IPS-NIHi7 (cell line): ENCODE results near the gene DNM3.
A peak's percentile ranks its signal among the peaks of the same experiment; 100 is the strongest.

Experiments used
- DNase-seq: peaks from one replicate; pipeline ENCODE4 v3.0.0; 2012; ENCODE audit warnings: mixed read lengths; ENCODE audit errors: extremely low spot score

DNM3 gene

DNA sequence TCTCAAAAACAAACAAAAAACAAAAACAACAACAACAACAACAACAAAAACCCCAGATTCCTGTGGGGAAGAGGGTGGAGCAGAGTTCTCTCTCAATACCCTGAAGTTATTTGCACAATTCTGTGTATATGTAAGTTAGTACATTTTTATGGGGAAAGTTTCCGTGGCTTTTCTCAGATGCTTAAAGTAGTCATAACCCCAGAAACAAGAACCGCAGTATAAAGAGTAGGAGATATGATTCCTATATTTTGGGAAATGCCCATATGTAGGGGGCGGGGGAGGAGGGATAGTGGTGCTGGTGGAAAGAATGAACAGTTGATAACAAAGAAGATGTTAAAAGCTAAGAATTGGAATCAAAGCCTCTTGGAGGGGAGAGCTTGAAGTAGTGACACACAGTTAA, 131.5 kb downstream of the DNM3 start:
- DNase-seq, result no peak

DNA sequence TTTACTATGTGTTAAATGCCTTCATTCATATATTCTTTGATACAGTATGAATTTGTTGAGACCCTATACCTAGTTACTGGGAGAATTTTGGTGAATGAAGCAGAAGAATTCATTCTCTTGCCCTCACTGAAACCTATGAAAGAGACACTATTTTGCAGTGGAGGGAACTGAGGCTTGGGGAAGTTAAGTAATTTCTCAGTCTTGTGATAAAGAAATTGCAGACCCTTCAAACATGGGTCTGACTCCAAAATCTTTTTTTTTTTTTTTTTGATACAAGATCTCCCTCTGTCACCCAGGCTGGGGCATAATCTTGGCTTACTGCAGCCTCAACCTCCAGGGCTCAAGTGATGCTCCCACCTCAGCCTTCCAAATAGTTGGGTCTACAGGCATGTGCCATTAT, 132.1 kb downstream of the DNM3 start:
- DNase-seq, result no peak

DNA sequence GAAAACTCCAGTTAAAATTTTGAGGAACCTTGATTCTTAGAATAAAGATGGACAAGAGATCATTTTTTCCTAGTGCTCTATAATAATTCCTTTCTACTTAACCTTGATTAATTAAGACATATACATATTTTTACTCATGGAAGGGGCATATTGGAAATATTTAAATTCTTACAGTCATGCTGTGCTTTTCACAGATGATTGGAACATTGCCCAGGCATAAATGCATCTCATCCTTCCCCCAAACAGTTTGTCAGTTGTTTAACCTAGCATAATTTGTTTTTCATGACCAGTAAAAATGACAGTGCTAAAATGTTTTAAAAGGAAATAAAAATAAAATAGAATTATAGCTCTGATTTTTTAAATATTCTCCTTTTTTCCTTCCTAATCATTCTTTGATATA, 140.0 kb downstream of the DNM3 start:
- no peak for DNase-seq

DNA sequence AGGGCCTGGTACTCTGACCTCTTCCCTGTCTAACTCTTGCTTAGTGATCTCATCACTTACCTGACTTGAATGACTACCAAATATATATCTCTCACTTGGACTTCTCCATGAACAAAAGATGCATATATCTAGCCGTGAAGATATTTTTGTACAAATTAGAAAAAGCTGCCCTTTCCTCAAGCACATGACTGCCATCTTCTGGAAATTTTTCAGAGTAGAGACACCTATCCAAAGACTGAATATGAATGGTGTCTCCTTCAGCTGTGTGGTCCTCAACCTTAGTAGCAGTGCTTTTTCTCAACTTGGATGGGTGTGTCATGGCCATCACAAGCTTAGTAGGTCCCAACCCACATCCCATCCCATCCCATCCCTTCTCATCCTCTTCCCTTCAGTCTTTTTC, 142.3 kb downstream of the DNM3 start:
- no peak for DNase-seq

DNA sequence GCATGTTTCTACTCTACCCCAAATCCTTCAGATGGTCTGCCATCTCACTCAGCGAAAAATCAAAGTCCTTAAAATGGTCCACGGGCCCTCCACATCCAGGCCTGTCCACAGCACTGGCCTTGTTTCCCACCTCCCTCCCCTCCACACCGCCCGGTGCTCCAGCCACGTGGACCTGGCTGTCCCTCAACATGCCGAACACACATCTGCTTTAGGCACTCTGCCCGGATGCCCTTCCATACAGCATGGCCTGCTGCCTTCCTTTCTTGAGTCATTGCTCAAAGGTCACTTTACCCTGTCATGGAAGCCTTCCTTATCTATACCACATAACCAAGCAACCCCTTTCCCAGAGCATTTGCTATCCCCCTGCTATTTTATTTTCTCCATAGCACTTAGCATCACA, 143.0 kb downstream of the DNM3 start:
- no peak for DNase-seq

DNA sequence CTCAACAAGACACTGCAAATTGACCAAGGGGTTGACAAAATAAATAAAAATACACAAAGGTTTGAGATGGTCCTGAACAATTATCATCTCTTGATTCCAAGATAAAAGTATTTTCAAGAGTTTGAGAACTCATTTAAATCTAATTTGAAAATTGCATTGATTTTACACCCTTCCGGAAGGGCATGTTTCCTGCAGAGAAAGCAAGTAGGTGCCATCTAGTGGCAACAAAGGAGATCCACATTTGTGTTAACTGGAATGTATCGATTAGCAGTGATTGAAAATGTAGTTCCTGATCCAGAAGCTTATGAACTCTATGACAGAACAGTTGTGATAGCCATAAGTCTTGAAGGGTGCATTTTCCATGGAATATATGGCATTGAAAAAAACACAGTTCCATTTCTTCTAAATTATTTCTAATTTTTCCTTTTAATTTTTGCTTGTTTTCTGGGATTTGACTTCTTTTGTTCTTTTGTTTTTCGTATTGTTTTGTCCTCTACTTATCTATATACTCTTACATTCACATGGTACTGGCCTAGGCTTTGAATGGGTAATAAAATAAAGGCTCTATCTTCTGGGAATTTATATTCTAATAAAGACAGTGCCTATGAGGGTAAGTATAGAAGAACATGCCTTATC, 143.7 kb downstream of the DNM3 start:
- DNase-seq, result peak; percentile 47

DNA sequence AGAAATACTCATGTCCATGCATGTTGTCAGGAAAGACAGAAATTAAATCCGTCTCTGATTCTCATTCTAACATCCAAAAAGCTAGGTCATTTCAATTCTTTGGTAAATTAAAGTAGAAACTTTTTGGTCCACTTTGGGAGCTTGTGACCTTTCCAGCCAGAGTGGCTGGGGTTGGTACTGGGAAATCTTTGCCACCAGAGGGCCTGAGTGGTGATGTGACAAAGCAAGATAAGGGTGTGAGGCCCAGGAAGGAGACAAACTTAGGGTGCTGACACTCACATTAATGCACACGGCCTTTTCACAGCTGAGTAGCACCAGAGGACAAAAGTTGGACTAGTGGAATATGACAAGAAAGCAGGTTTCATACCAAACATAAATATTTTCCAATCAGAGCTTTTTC, 144.3 kb downstream of the DNM3 start:
- DNase-seq, result peak; percentile 38

DNA sequence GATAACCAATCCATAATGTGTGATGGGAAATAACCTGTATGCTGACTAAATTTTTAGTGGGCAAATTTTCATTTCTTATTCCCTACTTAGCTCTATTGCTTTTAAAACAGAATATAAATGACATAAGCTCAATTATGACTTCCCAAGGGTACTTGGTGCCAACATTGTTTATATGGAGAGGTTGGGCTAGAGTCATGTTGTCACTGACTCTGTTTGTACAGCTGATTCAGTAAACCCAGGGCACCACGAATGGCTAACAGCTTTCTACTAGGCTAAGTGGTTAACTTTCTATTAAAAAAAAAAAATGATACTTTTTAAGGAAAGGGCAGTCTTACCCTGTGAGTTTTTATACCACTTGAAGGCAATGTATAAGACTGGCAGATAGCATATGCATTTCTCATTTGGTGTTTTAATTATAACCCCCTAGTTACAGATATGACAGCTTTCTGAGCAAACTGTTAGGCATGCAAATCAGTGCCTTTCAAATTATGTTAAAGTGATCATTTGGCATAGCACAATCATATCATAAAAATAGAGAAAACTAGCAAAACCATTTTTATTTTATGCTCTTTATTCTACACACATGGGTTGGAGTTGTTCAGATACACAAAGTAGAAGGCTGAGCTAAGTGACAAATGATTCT, 147.1 kb downstream of the DNM3 start:
- DNase-seq, result no peak

DNA sequence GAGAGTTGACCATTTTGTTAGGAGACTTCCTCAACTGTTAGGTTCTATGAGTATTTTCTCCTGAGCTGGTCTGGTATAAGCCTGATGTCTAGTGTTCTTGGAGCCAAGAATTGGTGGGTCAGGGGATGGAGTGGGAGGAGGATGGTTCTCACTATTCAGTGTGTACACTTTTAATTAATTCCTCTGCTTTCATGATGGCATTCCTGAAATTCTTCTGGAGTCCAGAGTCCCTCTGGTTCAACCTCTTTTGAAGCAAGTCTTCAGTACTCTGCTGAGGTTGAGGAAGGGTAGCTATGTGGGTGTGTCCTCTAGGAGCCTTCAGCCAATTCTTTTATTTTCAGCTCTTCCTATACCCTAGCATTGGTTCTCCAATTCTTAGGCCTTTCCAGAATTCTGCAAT, 149.1 kb downstream of the DNM3 start:
- no peak for DNase-seq

DNA sequence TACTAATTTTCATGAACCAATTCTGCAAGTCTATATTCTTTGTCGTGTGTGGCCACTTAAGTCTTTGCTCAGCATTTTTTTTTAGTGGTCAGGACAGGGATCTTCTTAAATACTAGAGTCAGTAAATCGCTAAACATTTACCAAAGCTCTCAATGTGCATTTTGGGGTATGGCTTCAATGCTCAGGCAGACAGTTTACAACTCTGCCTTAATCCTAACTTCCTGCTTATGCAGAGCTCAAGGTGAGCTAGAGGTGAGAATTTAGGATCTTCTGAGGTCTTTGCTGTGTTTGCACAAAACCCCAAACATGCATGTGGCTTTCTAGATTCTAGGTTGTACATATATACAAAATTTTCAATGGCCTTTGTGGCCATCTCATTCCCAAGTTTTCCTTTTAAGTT, 153.0 kb downstream of the DNM3 start:
- no peak for DNase-seq

DNA sequence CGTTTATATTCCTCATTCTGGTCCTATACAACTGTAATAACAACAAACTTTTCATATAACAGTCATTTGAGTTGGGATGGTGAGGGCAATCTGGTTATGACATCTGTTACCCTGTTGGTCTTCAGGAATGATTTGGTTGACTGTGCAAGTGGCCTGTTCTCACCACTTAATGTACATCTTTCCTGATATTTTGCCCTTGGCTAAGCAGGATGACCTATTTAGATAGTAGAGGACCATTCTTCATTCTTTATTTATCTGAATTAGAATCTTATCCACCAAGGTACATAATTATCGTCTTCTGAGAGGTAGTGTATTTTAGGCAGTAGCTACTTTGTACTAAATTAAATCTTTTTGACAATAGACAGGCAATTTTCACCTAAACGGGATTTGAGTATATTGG, 154.3 kb downstream of the DNM3 start:
- no peak for DNase-seq

DNA sequence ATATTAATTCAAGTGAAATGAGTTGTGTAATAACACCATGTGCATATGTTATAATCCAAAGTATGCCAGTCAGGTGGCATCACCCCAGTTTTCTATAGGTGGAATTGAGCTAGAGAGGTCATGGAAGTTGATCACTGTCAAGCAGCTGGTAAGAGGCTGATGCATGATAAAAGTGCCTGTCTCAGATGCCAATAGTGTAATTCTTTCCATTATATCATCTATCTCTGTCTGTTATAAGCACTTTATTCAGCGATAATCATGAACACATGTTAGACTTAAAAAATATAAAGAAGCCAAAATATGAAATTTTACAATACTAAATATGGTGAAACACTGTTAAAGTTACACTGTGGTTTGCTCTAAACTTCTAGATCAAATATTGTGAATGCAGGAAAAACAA, 156.6 kb downstream of the DNM3 start:
- no peak for DNase-seq

DNA sequence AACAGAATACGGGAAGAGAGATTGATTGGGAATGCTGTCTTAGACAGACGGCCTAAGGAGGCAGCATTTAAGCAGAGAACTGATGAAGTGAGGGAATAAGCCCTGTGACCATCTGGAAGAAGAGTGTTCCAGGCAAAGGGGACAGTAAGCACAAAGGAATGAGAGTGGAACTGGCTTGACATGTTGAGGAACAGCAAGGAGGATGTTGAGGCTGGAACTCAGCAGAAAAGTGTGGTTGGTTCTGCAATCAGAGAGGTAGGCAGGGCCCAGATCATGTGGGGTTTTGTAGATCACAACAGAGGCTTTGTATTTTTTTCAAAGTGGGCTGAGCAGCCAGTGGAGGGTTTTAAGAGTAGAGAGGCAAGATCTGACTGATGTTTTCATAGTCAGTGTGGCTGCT, 157.4 kb downstream of the DNM3 start:
- no peak for DNase-seq

DNA sequence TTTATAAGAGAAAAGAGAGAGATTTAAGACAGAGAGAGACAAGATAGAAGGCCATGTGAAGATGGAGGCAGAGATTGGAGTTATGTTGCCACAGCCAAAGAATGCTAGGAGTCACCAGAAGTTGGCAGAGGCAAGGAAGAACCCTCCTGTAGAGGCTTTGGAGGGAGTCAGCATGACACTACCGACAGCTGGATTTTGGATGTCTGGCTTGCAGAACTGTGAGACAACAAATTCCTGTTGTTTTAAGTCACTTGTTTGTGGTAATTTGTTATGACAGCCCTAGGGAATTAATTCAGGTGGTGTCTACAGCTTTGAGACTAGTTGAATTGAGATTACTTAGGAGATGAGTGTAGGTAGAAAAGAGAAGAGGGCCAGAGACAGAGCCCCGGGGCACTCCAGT, 158.5 kb downstream of the DNM3 start:
- no peak for DNase-seq

DNA sequence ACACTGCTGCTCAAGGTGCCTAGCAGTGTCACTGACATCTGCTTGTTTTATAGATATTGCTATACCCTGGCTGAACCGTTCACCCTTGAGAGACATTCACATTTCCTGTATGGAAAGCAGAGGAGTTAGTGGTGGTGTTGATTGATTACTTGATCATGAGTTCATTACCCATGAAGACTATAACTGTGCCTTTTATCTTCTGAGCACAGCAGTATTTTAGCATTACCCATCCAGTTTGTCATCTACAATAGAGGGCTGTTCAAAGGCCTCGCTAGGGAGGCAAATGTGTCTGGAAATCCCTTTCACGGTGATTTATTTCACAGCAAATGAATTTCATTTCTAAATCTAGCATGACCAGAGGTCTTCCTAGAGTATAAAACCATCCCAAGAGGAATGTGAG, 160.0 kb downstream of the DNM3 start:
- no peak for DNase-seq

DNA sequence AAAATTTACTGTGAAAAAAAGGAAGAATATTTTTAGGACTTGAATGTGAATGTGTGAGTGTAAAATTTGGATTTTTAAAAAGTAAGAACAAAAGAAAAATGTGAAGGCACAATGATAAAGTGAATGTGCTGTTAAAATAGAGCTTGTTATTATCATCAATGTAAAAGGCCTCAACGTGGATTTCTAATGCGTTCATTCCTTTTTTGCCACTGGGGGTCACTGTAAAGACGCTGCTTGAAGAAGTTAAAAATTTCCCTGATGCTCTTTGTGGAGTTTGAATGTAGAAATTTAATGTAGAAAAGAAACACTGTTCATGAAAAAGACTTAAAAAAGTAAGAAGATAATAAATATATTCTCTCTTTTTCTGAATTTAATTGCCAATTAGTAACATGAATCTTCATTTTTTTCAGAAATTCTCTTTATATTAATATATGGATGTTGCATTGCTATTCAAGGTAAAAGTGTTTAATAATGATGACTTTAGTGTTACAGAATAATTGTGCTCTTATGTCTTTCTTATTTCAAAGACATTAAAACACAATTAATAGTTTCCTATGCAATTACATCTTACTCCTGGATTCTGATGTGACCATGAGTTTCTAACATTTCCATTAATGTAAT, 161.5 kb downstream of the DNM3 start:
- peak; percentile 16 for DNase-seq

DNA sequence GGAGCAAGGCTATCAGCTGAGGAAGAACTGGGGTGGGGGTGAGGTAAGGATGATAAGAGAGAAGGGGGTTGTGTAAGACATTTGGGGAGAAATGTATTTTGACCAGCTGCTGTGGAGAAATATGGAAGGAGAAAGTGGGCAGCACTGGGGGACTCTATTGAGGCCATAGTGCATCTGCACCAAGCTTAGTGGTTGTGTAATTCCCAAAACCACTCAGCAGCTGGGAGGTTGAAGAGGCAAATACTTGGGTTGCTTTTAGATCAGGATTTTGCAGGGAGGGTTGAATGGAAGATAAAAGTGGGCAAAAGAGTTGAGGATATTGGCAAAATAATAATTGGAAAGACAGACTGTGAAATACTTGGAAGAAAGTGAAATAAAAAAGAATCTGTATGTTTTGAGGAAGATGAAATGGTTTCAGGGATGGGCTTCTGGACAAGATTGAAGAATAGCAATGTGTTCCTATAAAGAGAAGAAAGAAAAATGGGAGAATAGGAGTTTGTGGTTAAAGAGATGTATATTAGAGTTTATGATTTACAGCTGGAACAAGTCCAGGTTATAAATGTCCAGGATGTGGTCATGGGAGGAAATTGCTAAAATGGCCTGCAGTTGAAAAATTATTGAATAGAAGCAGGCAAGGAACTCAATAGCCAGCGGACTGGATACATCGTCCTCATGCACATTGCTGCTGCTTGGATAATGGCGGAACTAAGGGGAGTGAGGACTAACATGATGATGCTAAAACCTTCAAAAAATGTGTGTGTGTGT, 162.7 kb downstream of the DNM3 start:
- DNase-seq, result no peak

DNA sequence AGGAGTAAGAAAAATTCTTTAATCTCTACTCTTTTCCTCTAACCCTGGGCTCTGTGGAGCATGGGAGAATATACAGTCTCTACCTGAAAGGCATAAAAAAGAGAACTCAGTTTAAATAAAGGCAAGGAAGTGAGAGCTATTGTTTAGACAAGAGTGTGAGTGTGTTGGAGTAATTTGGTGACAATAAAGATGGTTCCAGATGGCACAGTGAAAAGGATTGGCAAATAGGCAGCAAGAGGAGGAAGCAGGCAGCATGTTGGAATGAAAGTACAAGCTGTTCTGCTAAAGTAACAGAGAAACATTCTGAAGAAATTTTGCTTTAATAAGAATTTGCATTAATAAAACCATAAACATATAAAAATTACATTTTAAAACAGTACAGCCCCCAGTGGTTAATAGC, 163.4 kb downstream of the DNM3 start:
- DNase-seq, result no peak

DNA sequence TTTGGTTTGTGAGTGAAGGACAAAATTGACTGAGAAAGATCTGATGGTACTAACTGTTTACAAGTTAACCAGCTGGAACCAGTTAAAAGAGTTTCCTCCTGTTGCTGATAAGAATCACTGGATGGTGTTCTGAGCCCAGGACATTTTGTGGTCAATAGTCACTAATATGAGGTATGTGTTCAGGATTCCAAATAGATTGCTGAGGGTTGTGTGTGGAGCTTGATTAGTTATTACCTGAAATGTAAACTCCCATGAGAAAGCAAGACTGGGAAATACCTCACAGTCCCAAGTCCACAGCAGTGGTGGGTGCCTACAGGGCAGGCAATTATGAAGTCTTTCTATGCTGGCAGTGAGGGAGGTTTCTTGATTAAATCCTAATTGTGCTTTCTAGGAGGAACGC, 164.6 kb downstream of the DNM3 start:
- no peak for DNase-seq

DNA sequence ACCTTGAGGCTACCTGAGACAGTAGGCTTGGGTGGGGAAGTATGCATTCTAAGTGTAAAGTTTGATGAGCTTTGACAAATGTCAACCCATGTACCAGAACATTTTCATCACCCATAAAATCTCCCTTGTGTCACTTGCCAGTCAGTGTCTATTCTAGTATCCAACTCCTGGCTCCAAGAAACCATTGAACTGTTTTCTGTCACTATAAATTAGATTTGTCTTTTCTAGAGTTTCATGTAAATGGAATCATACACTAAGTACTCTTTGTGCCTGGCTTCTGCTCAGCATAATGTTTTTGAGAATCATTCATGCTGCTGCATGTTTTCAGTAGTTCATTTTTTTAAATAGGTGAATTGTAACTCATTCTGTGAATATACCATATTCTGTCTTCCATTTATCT, 165.4 kb downstream of the DNM3 start:
- no peak for DNase-seq

DNA sequence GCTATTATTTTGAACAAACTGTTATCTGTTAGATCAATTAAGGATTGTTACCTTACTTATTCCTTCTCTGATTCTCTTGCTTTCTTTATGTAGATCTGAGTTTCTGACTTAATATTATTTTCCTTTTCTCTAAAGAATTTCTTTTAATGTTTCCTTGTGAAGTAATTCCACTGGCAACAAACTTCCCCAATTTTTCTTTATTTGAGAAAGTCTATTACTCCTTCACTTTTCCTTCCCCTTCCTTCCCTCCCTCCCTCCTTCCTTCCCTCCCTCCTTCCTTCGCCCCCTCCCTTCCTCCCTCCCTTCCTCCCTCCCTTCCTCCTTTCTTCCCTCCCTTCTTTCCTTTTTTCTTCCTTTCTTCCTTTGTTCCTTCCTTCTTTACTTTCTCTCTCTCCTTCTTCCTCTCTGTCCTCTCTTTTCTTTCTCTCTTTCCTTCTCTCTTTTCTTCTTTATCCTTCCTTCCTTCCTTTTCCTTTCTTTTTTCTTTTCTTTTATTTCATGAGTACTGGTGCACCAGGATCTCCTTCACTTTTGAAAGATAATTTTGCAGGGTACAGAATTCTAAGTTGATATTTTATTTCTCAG, 177.5 kb downstream of the DNM3 start:
- no peak for DNase-seq

DNA sequence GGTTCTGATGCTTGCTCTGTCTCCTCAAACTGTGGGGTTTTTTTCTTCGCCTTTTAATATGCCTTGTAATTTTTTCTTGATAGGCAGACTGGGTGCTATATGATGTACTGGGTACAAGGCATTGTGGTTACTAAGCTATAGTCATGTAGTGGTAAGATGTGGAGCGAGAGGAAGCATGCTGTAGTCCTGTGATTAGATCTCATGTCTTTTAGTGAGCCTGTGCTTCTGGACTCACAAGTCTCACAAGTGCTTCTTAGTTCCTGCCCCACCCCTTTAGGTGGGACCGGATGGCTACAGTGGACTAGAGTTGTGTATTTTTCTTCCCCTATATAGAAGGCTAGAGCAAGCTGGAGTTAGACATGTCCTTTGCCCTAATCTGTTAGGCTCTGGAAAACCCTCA, 178.7 kb downstream of the DNM3 start:
- DNase-seq, result no peak

DNA sequence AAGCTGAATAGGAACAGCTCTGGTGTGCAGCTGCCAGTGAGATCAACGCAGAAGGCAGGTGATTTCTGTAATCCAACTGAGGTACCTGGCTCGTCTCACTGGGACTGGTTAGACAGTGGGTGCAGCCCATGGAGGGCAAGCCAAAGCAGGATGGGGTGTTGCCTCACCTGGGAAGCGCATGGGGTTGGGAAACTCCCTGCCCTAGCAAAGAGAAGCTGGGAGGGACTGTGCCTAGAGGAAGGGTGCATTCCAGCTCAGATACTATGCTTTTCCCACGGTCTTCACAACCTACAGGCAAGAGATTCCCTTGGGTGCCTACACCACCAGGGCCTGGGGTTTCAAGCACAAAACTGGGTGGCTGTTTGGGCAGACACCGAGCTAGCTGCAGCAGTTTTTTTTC, 183.2 kb downstream of the DNM3 start:
- DNase-seq, result no peak
